ENCODE data around the gene FOXQ1. TPM values are rescaled to one million over a fixed set of nuclear protein-coding genes. Genes with fewer than 3 reads are reported as not detected.
A peak's percentile ranks its signal among the peaks of the same experiment; 100 is the strongest.
"Not testable (repeated sequence)": the region's sequence is repeated elsewhere in the genome, so short reads cannot be mapped to it uniquely, and the experiment has no call there.

FOXQ1 gene
- total RNA-seq, 1 donor from 2014 or later, result not detected

DNA sequence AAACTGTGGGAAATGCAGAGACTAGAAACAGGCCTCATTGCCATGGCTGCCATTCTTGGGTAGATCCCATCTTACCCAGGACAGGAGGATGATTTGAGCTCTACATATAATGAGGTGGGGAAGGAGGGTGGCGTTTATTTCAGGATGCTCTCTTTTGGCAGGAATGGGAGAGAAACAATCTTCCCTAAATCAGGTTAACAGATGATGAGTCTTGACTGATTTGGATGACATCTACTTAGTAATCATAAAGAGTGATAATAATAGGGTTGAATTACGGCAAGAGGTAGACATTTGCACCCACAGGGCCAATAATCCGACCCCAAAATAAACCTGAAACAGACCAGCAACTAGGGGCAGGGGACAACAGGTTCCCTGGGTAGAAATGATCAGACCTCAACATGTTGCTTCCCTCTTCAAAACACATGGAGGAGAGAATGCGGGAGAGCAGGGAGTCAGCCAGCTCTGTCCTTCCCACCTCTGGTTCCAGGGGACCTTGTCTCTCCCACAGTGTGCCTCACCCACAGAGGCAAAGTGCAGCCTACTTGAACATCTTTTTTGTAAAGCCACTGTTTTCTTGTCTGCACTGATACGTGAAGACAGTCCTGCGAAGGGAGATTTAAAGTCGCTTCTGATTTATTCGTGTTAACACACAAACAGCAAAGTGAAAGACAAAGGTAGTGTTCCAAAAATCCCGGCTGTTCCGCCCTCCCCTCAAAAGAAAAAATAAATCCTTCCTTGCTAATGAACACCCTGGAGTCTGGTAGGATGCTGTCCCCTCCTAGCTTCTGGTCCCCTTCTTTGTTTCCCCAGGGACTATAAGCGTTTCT is 3.9 kb downstream of the FOXQ1 start:
- H4K20me1 ChIP-seq (ENCODE audit: low read depth), result peaks cover 42% of the 10 kb centered on the region
- TF ChIP-seq EZH2phosphoT487 (IDR thresholded peaks at IDR 0.05) (no peak), EZH2 (IDR thresholded peaks at IDR 0.05) (peak; percentile 62)
- DNase-seq (ENCODE audit: low spot score), result no peak
- peak overlapping the region; percentile 57 for H3K4me3 Mint-ChIP-seq
- peaks cover 44% of the 10 kb centered on the region for H3K27me3 Mint-ChIP-seq (ENCODE audit: insufficient read depth, low read depth)
- peak overlapping the region; percentile 38 for H3K4me3 ChIP-seq
- no peaks in the 10 kb centered on the region for H3K9me3 ChIP-seq (ENCODE audit: low read depth)
- peaks cover 72% of the 10 kb centered on the region for H3K27me3 ChIP-seq
- H3K36me3 Mint-ChIP-seq, result no peaks in the 10 kb centered on the region
- H3K9ac ChIP-seq, result no peak overlapping the region
- peaks cover 7% of the 10 kb centered on the region for H3K4me1 ChIP-seq
- H3K36me3 ChIP-seq, result no peaks in the 10 kb centered on the region
- H3K27ac ChIP-seq, result no peak overlapping the region
- peaks cover 11% of the 10 kb centered on the region for H3K9me3 Mint-ChIP-seq
- H3K4me1 Mint-ChIP-seq, result peaks cover 23% of the 10 kb centered on the region
- no peak overlapping the region for H3K27ac Mint-ChIP-seq
- no peaks in the 10 kb centered on the region for H3K79me2 ChIP-seq (ENCODE audit: low read depth)
- no peak overlapping the region for H2AFZ ChIP-seq (replicated peaks)
- H3K4me2 ChIP-seq, result peak overlapping the region; percentile 78
- H3F3A ChIP-seq (ENCODE audit: low read depth), result peaks cover 3% of the 10 kb centered on the region

DNA sequence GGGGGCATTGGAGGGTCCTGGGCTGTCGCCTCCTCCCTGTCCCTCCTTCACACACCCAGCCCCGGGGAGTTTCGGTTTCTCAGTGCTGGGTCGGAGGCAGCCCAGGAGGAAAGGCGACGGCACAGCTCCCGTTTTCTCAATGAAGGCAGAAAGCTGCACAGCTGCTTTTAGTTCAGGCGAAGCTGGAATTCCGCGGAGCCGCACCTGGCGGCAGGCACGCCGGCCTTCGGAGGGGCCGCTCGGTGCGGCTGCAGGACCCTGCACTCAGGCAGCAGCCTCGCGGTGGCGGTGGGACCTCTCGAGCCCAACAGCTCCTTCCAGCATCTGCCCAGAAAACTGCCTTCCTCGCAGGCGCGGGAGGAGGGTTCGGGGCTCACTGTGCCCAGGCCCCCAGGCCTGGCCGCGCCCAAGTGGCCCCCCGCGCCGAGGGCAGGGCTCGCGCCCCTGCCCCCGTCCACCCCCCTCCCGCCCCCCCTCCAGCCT is 4.6 kb downstream of the FOXQ1 start:
- peak; percentile 78 for DNase-seq (ENCODE audit: low spot score)
- peaks cover 11% of the 10 kb centered on the region for H3K9me3 Mint-ChIP-seq
- H3K4me2 ChIP-seq, result peak overlapping the region; percentile 78
- H3K9ac ChIP-seq, result no peak overlapping the region
- TF ChIP-seq, protein P1, sequence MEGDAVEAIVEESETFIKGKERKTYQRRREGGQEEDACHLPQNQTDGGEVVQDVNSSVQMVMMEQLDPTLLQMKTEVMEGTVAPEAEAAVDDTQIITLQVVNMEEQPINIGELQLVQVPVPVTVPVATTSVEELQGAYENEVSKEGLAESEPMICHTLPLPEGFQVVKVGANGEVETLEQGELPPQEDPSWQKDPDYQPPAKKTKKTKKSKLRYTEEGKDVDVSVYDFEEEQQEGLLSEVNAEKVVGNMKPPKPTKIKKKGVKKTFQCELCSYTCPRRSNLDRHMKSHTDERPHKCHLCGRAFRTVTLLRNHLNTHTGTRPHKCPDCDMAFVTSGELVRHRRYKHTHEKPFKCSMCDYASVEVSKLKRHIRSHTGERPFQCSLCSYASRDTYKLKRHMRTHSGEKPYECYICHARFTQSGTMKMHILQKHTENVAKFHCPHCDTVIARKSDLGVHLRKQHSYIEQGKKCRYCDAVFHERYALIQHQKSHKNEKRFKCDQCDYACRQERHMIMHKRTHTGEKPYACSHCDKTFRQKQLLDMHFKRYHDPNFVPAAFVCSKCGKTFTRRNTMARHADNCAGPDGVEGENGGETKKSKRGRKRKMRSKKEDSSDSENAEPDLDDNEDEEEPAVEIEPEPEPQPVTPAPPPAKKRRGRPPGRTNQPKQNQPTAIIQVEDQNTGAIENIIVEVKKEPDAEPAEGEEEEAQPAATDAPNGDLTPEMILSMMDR (IDR thresholded peaks at IDR 0.05), result no peak
- TF ChIP-seq EZH2 (IDR thresholded peaks at IDR 0.05) (peak; percentile 60), EZH2phosphoT487 (IDR thresholded peaks at IDR 0.05) (no peak)
- H3K4me1 ChIP-seq, result peaks cover under 1% of the 10 kb centered on the region
- peaks cover 17% of the 10 kb centered on the region for H3K4me1 Mint-ChIP-seq
- peaks cover 34% of the 10 kb centered on the region for H4K20me1 ChIP-seq (ENCODE audit: low read depth)
- no peaks in the 10 kb centered on the region for H3K36me3 ChIP-seq
- no peaks in the 10 kb centered on the region for H3K36me3 Mint-ChIP-seq
- H3K79me2 ChIP-seq (ENCODE audit: low read depth), result no peaks in the 10 kb centered on the region
- H3K4me3 ChIP-seq, result peak overlapping the region; percentile 38
- peaks cover 37% of the 10 kb centered on the region for H3K27me3 Mint-ChIP-seq (ENCODE audit: insufficient read depth, low read depth)
- no peak overlapping the region for H3K4me3 Mint-ChIP-seq
- H3F3A ChIP-seq (ENCODE audit: low read depth), result peaks cover 3% of the 10 kb centered on the region
- H3K27me3 ChIP-seq, result peaks cover 65% of the 10 kb centered on the region
- H3K27ac ChIP-seq, result no peak overlapping the region
- H2AFZ ChIP-seq (replicated peaks), result no peak overlapping the region
- H3K9me3 ChIP-seq (ENCODE audit: low read depth), result no peaks in the 10 kb centered on the region
- H3K27ac Mint-ChIP-seq, result no peak overlapping the region

GRCh38 chr6:1317302-1317815 is 5.5 kb downstream of the FOXQ1 start:
- Histone ChIP-seq H3K27ac (no peak overlapping the region), H3K4me3 (no peak overlapping the region), H3K4me2 (no peak overlapping the region), H3K9me3 (ENCODE audit: low read depth) (no peaks in the 10 kb centered on the region), H3K9ac (no peak overlapping the region), H4K20me1 (ENCODE audit: low read depth) (peaks cover 29% of the 10 kb centered on the region), H3K79me2 (ENCODE audit: low read depth) (no peaks in the 10 kb centered on the region), H3F3A (ENCODE audit: low read depth) (peaks cover 3% of the 10 kb centered on the region), H2AFZ (replicated peaks) (no peak overlapping the region), H3K36me3 (no peaks in the 10 kb centered on the region), H3K27me3 (peaks cover 61% of the 10 kb centered on the region), H3K4me1 (no peaks in the 10 kb centered on the region)
- Mint-ChIP-seq H3K4me3 (no peak overlapping the region), H3K36me3 (no peaks in the 10 kb centered on the region), H3K9me3 (peaks cover 11% of the 10 kb centered on the region), H3K27ac (no peak overlapping the region), H3K27me3 (ENCODE audit: insufficient read depth, low read depth) (peaks cover 33% of the 10 kb centered on the region), H3K4me1 (peaks cover 14% of the 10 kb centered on the region)
- DNase-seq (ENCODE audit: low spot score), result no peak
- TF ChIP-seq EZH2 (IDR thresholded peaks at IDR 0.05), result no peak
- TF ChIP-seq, protein P1 (IDR thresholded peaks at IDR 0.05), result no peak

- Mint-ChIP-seq H3K4me1 (peaks cover 13% of the 10 kb centered on the region), H3K27me3 (ENCODE audit: insufficient read depth, low read depth) (peaks cover 30% of the 10 kb centered on the region)
- H3K27me3 ChIP-seq, result peaks cover 54% of the 10 kb centered on the region
These were observed 6.1 kb downstream of the FOXQ1 start for GRCh38 chr6:1318036-1318435.

DNA sequence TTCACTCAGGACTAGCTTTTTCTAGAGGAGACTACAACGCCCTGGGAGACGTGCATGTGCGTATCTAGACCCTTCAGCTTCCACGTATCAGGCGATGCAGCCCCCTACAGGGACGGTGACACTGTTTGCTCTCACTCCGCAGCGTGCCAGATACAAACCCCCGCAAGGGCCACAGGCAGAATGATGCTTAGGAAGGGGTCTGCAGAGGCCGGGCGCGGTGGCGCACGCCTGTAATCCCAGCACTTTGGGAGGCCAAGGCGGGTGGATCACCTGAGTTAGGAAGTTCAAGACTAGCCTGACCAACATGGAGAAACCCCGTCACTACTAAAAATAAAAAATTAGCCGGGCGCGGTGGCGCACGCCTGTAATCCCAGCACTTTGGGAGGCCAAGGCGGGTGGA is 6.7 kb downstream of the FOXQ1 start:
- H3K4me1 ChIP-seq; H3K79me2 ChIP-seq (ENCODE audit: low read depth); DNase-seq (ENCODE audit: low spot score); H2AFZ ChIP-seq (replicated peaks); H3K36me3 Mint-ChIP-seq; H3K4me3 Mint-ChIP-seq; H3K9me3 ChIP-seq (ENCODE audit: low read depth); H3K36me3 ChIP-seq; H3K27ac ChIP-seq; H3K4me3 ChIP-seq; H3K4me2 ChIP-seq; H3K27ac Mint-ChIP-seq; H3F3A ChIP-seq (ENCODE audit: low read depth); H3K9ac ChIP-seq: not testable (repeated sequence)
- Histone ChIP-seq H4K20me1 (ENCODE audit: low read depth) (peaks cover 26% of the 10 kb centered on the region), H3K27me3 (peaks cover 49% of the 10 kb centered on the region)
- H3K9me3 Mint-ChIP-seq, result peaks cover 11% of the 10 kb centered on the region
- H3K27me3 Mint-ChIP-seq (ENCODE audit: insufficient read depth, low read depth), result peaks cover 29% of the 10 kb centered on the region
- peaks cover 13% of the 10 kb centered on the region for H3K4me1 Mint-ChIP-seq

More at GRCh38 chr6:1318036-1318435, 6.1 kb downstream of the FOXQ1 start:
- no peaks in the 10 kb centered on the region for H3K79me2 ChIP-seq (ENCODE audit: low read depth)
- TF ChIP-seq EZH2 (IDR thresholded peaks at IDR 0.05) (no peak), EZH2phosphoT487 (IDR thresholded peaks at IDR 0.05) (no peak)
- TF ChIP-seq, protein P1 (IDR thresholded peaks at IDR 0.05), result no peak
- H4K20me1 ChIP-seq (ENCODE audit: low read depth), result peaks cover 26% of the 10 kb centered on the region
- H3K36me3 ChIP-seq, result no peaks in the 10 kb centered on the region
- no peak overlapping the region for H3K4me2 ChIP-seq
- peaks cover 3% of the 10 kb centered on the region for H3F3A ChIP-seq (ENCODE audit: low read depth)
- Mint-ChIP-seq H3K36me3 (no peaks in the 10 kb centered on the region), H3K27ac (no peak overlapping the region), H3K4me3 (peak overlapping the region; percentile 62), H3K9me3 (peaks cover 11% of the 10 kb centered on the region)
- DNase-seq (ENCODE audit: low spot score), result no peak
- no peak overlapping the region for H3K9ac ChIP-seq
- no peak overlapping the region for H3K27ac ChIP-seq
- no peaks in the 10 kb centered on the region for H3K9me3 ChIP-seq (ENCODE audit: low read depth)
- no peak overlapping the region for H2AFZ ChIP-seq (replicated peaks)
- H3K4me3 ChIP-seq, result no peak overlapping the region
- H3K4me1 ChIP-seq, result no peaks in the 10 kb centered on the region
